Tibial artery (tissue), 4 donors: Measurements from ENCODE around the gene GCHFR.

Experiments used
- DNase-seq, 2 donors: peaks; one replicate each; pipeline ENCODE4 v3.0.0-alpha.2; 2019
- H3K27ac ChIP-seq, 2 donors: fragments of 200-600 bp; sonication (generic) in 1 of 2; 1 replicate in 1 of 2; 2 replicates in 1 of 2; pipeline ENCODE4 v1.5.1; 2018 to 2019; ENCODE audit warnings: mild to moderate bottlenecking in 1 of 2
- H3K27me3 ChIP-seq, 2 donors: fragments of 200-600 bp; sonication (generic) in 1 of 2; one replicate each; pipeline versions ENCODE4 v1.5.1 to v1.6.0; 2016 to 2019
- H3K36me3 ChIP-seq, 3 donors: fragments of 200-600 bp; sonication (generic) in 2 of 3; one replicate each; pipeline ENCODE4 v1.5.1; 2016 to 2019; ENCODE audit warnings: mild to moderate bottlenecking in 2 of 3
- H3K4me1 ChIP-seq, 4 donors: fragments of 200-600 bp; sonication (generic) in 2 of 4; 1 replicate in 3 of 4; 2 replicates in 1 of 4; pipeline ENCODE4 v1.5.1; 2016 to 2019
- H3K4me3 ChIP-seq, 2 donors: fragments of 200-600 bp; sonication (generic) in 1 of 2; 1 replicate in 1 of 2; 2 replicates in 1 of 2; pipeline ENCODE4 v1.5.1; 2018 to 2019; ENCODE audit warnings: mild to moderate bottlenecking in 2 of 2
- H3K9me3 ChIP-seq, 3 donors: fragments of 200-600 bp; sonication (generic) in 1 of 3; one replicate each; pipeline ENCODE4 v1.5.1; 2016 to 2019
- CTCF ChIP-seq, 2 experiments: fragments of 200-600 bp in 1 of 2; fragments of 450-650 bp in 1 of 2; IDR thresholded peaks; one replicate each; pipeline ENCODE4 v1.5.1; 2017 to 2019; ENCODE audit warnings: antibody characterized with exemption in 2 of 2, mild to moderate bottlenecking in 1 of 2, moderate library complexity in 1 of 2
- intact Hi-C: fragments of 100-400 bp; cut with DNase I; formaldehyde crosslinking; loops from one replicate; pipeline ENCODE4 v1.15.0; 2023; ENCODE audit warnings: low total_unique reads

The GCHFR gene

GRCh38 chr15:40764629-40765103, 798 bp downstream of the GCHFR start:
- no peak for TF ChIP-seq CTCF (IDR thresholded peaks at IDR 0.05)
- peak overlapping the region; percentile 87 to 89 for H3K27ac ChIP-seq
- peak overlapping the region; percentile 62 to 69 for H3K4me3 ChIP-seq
- intact Hi-C loops, result loop anchor here (5.0 kb wide), 1 partner anchor 128 kb away; the partner anchor contains the start of gene VPS18
- H3K27me3 ChIP-seq, result no peaks in the 10 kb centered on the region
- no peaks in the 10 kb centered on the region for H3K9me3 ChIP-seq
- no peak for DNase-seq
- H3K36me3 ChIP-seq, result peaks cover 0 to 24% (median 5%) of the 10 kb centered on the region in 3 donors
- H3K4me1 ChIP-seq, result peaks cover 0 to 58% (median 27%) of the 10 kb centered on the region in 4 donors

DNA sequence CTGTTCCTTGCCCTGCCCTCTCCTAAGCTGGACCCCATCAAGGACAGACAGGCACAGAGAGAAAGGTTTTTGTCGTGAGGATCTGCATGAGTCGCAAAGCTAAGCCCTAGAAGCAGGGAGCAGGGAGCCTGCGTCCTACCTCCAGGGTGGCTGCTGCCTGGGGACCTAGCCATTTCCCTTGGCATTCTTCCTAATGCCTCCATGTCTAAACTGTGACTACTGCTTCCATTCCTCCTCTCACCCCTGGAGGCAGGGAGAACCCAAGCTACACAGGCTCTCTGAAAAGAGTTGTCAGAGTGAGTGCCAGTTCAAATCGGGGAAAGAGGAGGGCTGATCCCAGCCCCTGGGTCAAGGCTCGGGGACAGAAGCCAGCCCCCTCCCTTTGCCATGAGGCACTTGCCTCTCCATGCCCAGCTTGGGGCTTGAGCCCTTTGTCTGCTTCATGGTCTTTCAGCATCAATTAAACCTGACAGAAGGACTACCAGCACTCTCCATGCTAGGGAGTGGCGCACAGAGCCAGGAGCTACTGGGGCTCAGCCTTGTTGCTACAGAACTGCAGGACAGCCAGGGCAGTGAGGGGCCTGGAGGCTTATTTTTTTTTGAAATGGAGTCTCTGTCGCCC, 2.4 kb downstream of the GCHFR start:
- H3K4me3 ChIP-seq, result no peak overlapping the region
- intact Hi-C loops, result loop anchor here (5.0 kb wide), 1 partner anchor 126 kb away; the partner anchor contains the start of gene VPS18
- peaks cover 0 to 69% (median 27%) of the 10 kb centered on the region in 4 donors for H3K4me1 ChIP-seq
- no peak for TF ChIP-seq CTCF (IDR thresholded peaks at IDR 0.05)
- no peaks in the 10 kb centered on the region for H3K9me3 ChIP-seq
- H3K27ac ChIP-seq, result peak overlapping the region; percentile 87 to 89
- DNase-seq, result no peak
- H3K27me3 ChIP-seq, result no peaks in the 10 kb centered on the region
- H3K36me3 ChIP-seq, result peaks cover 0 to 37% (median 5%) of the 10 kb centered on the region in 3 donors

DNA sequence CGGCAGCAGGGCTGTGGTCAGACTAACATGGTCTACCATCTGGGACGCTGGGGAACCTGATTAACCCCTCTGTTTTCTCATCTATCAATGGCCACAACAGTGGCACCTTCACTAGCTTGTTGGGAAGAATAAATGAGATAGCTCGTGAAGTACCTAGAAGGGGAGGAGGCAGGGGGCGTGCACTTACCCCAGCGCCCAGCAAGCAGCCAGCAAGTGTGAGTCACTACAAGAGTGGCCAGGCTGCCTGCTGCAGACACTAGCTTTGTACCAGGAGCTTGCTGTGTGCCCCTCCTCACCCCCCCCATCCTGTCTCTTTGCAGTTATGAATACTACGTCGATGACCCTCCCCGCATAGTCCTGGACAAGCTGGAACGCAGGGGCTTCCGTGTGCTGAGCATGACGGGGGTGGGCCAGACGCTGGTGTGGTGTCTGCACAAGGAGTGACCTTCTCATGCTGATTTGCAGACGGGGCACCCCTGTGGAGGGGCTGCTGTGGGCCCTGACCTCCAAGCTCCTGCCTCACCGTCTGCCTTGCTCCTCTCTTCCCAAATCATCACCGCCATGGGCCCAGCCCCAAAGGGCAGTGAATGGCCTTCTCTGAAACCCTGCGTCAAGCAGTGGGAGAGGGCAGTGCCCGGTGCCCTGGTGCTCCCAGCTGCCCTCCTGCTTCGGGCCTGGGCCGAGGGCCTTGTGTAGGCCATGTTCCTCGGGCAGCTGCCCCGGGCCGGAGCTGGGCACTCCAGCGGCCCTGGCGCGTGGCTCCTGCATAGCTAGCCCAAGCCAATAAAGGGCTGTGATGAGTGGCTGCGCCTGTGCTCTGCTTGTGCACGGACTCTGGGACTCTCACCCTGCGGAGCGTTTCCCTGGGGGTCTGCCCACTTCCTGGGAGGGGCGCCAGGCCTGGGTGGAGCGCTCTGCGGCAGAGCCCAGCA, 3.3 kb downstream of the GCHFR start:
- Histone ChIP-seq H3K4me1 (peaks cover 0 to 69% (median 27%) of the 10 kb centered on the region in 4 donors), H3K4me3 (no peak overlapping the region), H3K36me3 (peaks cover 0 to 46% (median 11%) of the 10 kb centered on the region in 3 donors), H3K27ac (peak overlapping the region; percentile 87 to 89), H3K27me3 (no peaks in the 10 kb centered on the region), H3K9me3 (no peaks in the 10 kb centered on the region)
- DNase-seq, result no peak
- no peak for TF ChIP-seq CTCF (IDR thresholded peaks at IDR 0.05)
- intact Hi-C loops, result loop anchor here (5.0 kb wide), 1 partner anchor 125 kb away; the partner anchor contains the start of gene VPS18

GRCh38 chr15:40767838-40768500, 4.1 kb downstream of the GCHFR start:
- no peaks in the 10 kb centered on the region for H3K9me3 ChIP-seq
- intact Hi-C loops, result loop anchor here (5.0 kb wide), 1 partner anchor 124 kb away; the partner anchor contains the start of gene VPS18
- no peak overlapping the region for H3K27ac ChIP-seq
- no peak for TF ChIP-seq CTCF (IDR thresholded peaks at IDR 0.05)
- no peaks in the 10 kb centered on the region for H3K27me3 ChIP-seq
- H3K4me1 ChIP-seq, result peaks cover 0 to 69% (median 25%) of the 10 kb centered on the region in 4 donors
- peaks cover 4 to 54% (median 19%) of the 10 kb centered on the region in 3 donors for H3K36me3 ChIP-seq
- no peak for DNase-seq
- no peak overlapping the region for H3K4me3 ChIP-seq
